CD4-positive, alpha-beta T cell treated with Interleukin-17A for 1 hour (primary cell): ENCODE data around the gene LRP6.

ENCODE experiments used
- DNase-seq: peaks from one replicate; pipeline ENCODE4 v3.0.0-alpha.2; 2020

The LRP6 gene

GRCh38 chr12:12069821-12070548 lies 196.9 kb downstream of the LRP6 start:
- DNase-seq, result no peak

GRCh38 chr12:12068751-12069150 lies 198.1 kb downstream of the LRP6 start:
- DNase-seq, result no peak
